Globus pallidus (tissue), 1 donor: ENCODE results near the gene ARHGAP26.
"Not testable (repeated sequence)": the region's sequence is repeated elsewhere in the genome, so short reads cannot be mapped to it uniquely, and the experiment has no call there.

Source experiments
- DNase-seq: peaks from one replicate; pipeline ENCODE4 v3.0.0-alpha.2; 2015; ENCODE audit warnings: low spot score

ARHGAP26 gene

GRCh38 chr5:143188692-143189091, 418.5 kb downstream of the ARHGAP26 start:
- no peak for DNase-seq

- DNase-seq = no peak
Observed at GRCh38 chr5:143190260-143190810, 420.2 kb downstream of the ARHGAP26 start.

- DNase-seq = no peak
Observed at GRCh38 chr5:143191720-143192119, 421.5 kb downstream of the ARHGAP26 start.

- no peak for DNase-seq
Observed at GRCh38 chr5:143192191-143192900, 422.2 kb downstream of the ARHGAP26 start.

GRCh38 chr5:143194206-143194605, 424.0 kb downstream of the ARHGAP26 start:
- DNase-seq = no peak

- no peak for DNase-seq
Observed at GRCh38 chr5:143194713-143195112, 424.5 kb downstream of the ARHGAP26 start.

- DNase-seq = no peak
Observed at GRCh38 chr5:143195491-143195890, 425.3 kb downstream of the ARHGAP26 start.

- no peak for DNase-seq
Observed at GRCh38 chr5:143196601-143197259, 426.6 kb downstream of the ARHGAP26 start.

- no peak for DNase-seq
Observed at GRCh38 chr5:143197260-143197656, 427.1 kb downstream of the ARHGAP26 start.

GRCh38 chr5:143198332-143198731, 428.2 kb downstream of the ARHGAP26 start:
- no peak for DNase-seq

- no peak for DNase-seq
Observed at GRCh38 chr5:143199161-143199560, 429.0 kb downstream of the ARHGAP26 start.

- DNase-seq = no peak
Observed at GRCh38 chr5:143199843-143200242, 429.7 kb downstream of the ARHGAP26 start.

- DNase-seq = no peak
Observed at GRCh38 chr5:143200781-143201398, 430.7 kb downstream of the ARHGAP26 start.

GRCh38 chr5:143201589-143201988, 431.4 kb downstream of the ARHGAP26 start:
- no peak for DNase-seq

GRCh38 chr5:143203301-143203956, 433.3 kb downstream of the ARHGAP26 start:
- DNase-seq = not testable (repeated sequence)

GRCh38 chr5:143204474-143205246, 434.5 kb downstream of the ARHGAP26 start:
- DNase-seq = no peak

GRCh38 chr5:143205386-143205785, 435.2 kb downstream of the ARHGAP26 start:
- no peak for DNase-seq

- no peak for DNase-seq
Observed at GRCh38 chr5:143205883-143206195, 435.7 kb downstream of the ARHGAP26 start.

- DNase-seq = no peak
Observed at GRCh38 chr5:143206196-143207053, 436.2 kb downstream of the ARHGAP26 start.

GRCh38 chr5:143207058-143207457, 436.9 kb downstream of the ARHGAP26 start:
- DNase-seq = no peak
